Measurements from ENCODE around the gene GTF3C1. TPM values are rescaled to one million over a fixed set of nuclear protein-coding genes. Genes with fewer than 3 reads are reported as not detected.

Gene GTF3C1
- total RNA-seq, 2 donors from 2014 or later: 38.7 to 161 TPM

DNA sequence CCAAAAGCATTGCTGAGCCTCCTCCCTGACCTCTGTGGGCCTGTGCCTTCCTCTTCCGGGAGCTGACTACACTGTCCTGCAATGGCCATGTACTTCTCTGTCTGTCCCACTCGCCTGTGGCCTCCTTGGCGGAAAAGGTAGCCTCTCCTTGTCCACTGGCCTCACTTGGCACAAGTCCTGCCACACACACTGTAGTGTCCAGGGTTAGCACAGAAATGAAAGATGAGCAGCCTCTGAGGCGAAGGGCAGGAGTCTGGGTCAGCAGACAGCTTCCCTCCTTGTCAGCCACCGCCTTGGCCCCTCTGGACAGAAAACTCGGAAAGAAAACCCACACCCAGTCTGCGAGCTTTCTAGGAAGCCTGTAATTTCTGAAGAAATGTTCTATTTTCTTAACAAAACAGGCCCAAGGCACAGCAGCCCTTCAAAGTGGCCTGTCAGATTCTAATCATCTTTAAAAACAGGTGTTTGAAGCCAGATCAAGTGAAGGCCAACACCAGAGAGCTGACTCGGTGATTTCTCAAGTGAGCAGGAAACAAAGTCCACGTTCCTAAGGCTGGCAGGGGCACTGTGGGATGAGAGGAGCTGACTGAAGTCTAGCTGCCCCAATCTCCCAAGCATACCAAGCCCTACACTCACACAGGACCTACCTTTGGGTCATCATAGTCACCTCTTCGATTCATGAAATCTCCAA, 67.2 kb downstream of the GTF3C1 start:
- H3K9me3 ChIP-seq: no peaks in the 10 kb centered on the region
- no peak overlapping the region for H3K27ac ChIP-seq
- H3K4me3 ChIP-seq: no peak overlapping the region
- H3K36me3 ChIP-seq (replicated peaks in 1 of 2; ENCODE audit: insufficient read depth in 1 of 2, low read depth in 2 of 2): peaks cover 23 to 54% of the 10 kb centered on the region in 2 donors
- intact Hi-C loops (cut with DNase I): no loop called here
- H3K4me1 ChIP-seq: no peaks in the 10 kb centered on the region
- TF ChIP-seq, protein P1, sequence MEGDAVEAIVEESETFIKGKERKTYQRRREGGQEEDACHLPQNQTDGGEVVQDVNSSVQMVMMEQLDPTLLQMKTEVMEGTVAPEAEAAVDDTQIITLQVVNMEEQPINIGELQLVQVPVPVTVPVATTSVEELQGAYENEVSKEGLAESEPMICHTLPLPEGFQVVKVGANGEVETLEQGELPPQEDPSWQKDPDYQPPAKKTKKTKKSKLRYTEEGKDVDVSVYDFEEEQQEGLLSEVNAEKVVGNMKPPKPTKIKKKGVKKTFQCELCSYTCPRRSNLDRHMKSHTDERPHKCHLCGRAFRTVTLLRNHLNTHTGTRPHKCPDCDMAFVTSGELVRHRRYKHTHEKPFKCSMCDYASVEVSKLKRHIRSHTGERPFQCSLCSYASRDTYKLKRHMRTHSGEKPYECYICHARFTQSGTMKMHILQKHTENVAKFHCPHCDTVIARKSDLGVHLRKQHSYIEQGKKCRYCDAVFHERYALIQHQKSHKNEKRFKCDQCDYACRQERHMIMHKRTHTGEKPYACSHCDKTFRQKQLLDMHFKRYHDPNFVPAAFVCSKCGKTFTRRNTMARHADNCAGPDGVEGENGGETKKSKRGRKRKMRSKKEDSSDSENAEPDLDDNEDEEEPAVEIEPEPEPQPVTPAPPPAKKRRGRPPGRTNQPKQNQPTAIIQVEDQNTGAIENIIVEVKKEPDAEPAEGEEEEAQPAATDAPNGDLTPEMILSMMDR (IDR thresholded peaks at IDR 0.05): no peak
- no peak for TF ChIP-seq POLR2A (IDR thresholded peaks at IDR 0.05)
- DNase-seq (no peak), ATAC-seq (no peak)
- 73 to 80% methylated on average over 8 to 10 of the region's 10 CpGs for WGBS, 2 donors
- H3K27me3 ChIP-seq: no peaks in the 10 kb centered on the region

DNA sequence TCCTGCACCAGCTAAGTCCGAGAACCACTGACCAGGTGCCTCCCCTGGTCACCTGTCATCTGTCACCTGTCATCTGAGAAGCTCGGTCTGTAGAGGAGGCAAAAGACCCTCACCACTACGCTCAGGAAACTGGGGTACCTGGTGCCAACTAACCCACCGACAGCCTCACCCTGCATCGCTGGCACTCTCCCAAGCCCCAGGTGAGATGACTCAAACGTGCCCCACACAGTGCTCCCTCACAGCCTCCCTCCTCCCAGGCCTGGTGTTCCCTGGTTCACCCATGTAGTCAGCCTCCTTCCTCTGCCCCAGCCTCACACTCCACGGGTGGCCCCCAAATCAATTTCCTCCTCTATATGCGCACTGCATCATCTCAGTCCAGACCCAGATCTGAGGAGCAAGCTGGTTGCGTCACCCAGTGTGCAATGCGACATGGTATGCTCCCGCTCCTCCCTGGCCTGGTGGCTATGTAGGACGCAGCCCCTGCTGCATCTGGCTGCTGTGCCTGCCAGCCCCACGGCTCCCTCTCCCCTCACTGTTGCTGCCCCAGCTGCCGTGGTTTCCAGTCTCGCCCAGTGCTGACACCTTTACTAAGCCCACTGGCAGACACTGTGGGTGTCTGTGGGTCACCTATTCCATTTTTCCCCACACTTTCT, 68.3 kb downstream of the GTF3C1 start:
- Histone ChIP-seq H3K4me3 (no peak overlapping the region), H3K9me3 (no peaks in the 10 kb centered on the region), H3K36me3 (replicated peaks in 1 of 2; ENCODE audit: insufficient read depth in 1 of 2, low read depth in 2 of 2) (peaks cover 23 to 53% of the 10 kb centered on the region in 2 donors), H3K4me1 (no peaks in the 10 kb centered on the region), H3K27ac (no peak overlapping the region), H3K27me3 (no peaks in the 10 kb centered on the region)
- ATAC-seq: no peak
- WGBS, 2 donors: 86 to 90% methylated on average over 15 of the region's 15 CpGs
- no peak for DNase-seq
- no peak for TF ChIP-seq POLR2A (IDR thresholded peaks at IDR 0.05)
- TF ChIP-seq, protein P1 (IDR thresholded peaks at IDR 0.05): no peak
- intact Hi-C loops (cut with DNase I): no loop called here

DNA sequence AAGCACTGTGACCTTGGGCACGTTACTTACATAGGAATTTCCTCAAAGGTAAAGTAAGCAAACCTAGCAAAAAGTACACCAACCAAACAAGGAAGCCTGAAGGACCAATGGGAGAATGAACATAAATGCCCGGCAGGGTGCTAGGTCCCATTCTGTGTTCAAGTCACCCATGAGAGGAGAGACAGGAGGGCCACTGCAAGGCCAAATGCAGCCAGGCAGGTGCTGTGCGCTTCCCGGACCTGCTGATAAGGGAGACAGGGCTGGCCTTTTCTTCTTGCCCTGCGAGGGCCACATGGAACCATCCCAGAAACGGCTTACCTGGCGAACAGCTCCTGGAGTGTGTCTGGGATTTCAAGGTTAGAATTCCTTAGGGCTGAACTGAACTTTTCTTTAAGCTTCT, 69.0 kb downstream of the GTF3C1 start:
- H3K27ac ChIP-seq: no peak overlapping the region
- intact Hi-C loops (cut with DNase I): no loop called here
- TF ChIP-seq, protein P1 (IDR thresholded peaks at IDR 0.05): no peak
- no peak for TF ChIP-seq POLR2A (IDR thresholded peaks at IDR 0.05)
- WGBS, 2 donors: 65 to 70% methylated on average over 7 of the region's 7 CpGs
- no peaks in the 10 kb centered on the region for H3K4me1 ChIP-seq
- H3K27me3 ChIP-seq: no peaks in the 10 kb centered on the region
- ATAC-seq (no peak), DNase-seq (no peak)
- no peak overlapping the region for H3K4me3 ChIP-seq
- H3K9me3 ChIP-seq: no peaks in the 10 kb centered on the region
- H3K36me3 ChIP-seq (replicated peaks in 1 of 2; ENCODE audit: insufficient read depth in 1 of 2, low read depth in 2 of 2): peaks cover 23 to 55% of the 10 kb centered on the region in 2 donors

DNA sequence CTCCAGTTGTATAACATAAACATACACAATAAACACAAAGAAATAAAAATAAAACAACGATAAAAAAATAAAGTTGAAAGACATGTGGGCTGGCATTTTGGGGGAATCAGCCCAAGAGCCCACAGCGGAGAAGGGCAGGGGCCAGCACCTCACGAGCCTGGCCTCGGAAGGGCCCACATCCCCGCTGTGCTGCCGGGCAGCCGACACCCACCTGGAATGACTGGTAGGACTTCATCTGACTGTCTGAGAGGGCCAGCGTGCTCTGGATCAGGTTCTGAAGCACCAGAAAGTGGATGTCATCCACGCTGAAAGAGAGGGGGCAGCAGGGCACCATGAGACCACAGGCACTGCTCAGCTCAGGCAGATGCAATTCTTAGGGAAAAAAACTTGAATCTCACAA, 73.5 kb downstream of the GTF3C1 start:
- Histone ChIP-seq H3K36me3 (replicated peaks in 1 of 2; ENCODE audit: insufficient read depth in 1 of 2, low read depth in 2 of 2) (peaks cover 8 to 41% of the 10 kb centered on the region in 2 donors), H3K27ac (no peak overlapping the region), H3K4me3 (no peak overlapping the region), H3K9me3 (no peaks in the 10 kb centered on the region), H3K27me3 (no peaks in the 10 kb centered on the region), H3K4me1 (no peaks in the 10 kb centered on the region)
- ATAC-seq: no peak
- no peak for DNase-seq
- WGBS, 2 donors: 90 to 91% methylated on average over 9 of the region's 9 CpGs
- TF ChIP-seq POLR2A (IDR thresholded peaks at IDR 0.05): no peak
- TF ChIP-seq, protein P1 (IDR thresholded peaks at IDR 0.05): no peak
- intact Hi-C loops (cut with DNase I): no loop called here
